Fibroblast of villous mesenchyme (primary cell): ENCODE measurements around the gene SLC47A2. TPM values are rescaled to one million over a fixed set of nuclear protein-coding genes. Genes with fewer than 3 reads are reported as not detected.

Experiments used
- DNase-seq: peaks from one replicate; pipeline ENCODE4 v3.0.0-alpha.2; 2010; ENCODE audit warnings: low read depth
- H3K4me3 ChIP-seq: 2 replicates; pipeline ENCODE4 v1.5.1; 2011; ENCODE audit warnings: low read depth, mild to moderate bottlenecking, low read length
- total RNA-seq: library from RNA; depleted of rRNA; stranded (reverse); fragments of >200 nt; gene quantifications from 2 replicates; pipeline ENCODE4 v1.2.3, GENCODE V29; 2012
- TF ChIP-seq, protein P1 (sequence below): IDR thresholded peaks from 2 replicates; pipeline ENCODE4 v1.5.1; 2012; ENCODE audit warnings: low read depth, mild to moderate bottlenecking, low read length; ENCODE audit not compliant: insufficient read depth

SLC47A2 gene
- total RNA-seq, 1 donor = not detected

DNA sequence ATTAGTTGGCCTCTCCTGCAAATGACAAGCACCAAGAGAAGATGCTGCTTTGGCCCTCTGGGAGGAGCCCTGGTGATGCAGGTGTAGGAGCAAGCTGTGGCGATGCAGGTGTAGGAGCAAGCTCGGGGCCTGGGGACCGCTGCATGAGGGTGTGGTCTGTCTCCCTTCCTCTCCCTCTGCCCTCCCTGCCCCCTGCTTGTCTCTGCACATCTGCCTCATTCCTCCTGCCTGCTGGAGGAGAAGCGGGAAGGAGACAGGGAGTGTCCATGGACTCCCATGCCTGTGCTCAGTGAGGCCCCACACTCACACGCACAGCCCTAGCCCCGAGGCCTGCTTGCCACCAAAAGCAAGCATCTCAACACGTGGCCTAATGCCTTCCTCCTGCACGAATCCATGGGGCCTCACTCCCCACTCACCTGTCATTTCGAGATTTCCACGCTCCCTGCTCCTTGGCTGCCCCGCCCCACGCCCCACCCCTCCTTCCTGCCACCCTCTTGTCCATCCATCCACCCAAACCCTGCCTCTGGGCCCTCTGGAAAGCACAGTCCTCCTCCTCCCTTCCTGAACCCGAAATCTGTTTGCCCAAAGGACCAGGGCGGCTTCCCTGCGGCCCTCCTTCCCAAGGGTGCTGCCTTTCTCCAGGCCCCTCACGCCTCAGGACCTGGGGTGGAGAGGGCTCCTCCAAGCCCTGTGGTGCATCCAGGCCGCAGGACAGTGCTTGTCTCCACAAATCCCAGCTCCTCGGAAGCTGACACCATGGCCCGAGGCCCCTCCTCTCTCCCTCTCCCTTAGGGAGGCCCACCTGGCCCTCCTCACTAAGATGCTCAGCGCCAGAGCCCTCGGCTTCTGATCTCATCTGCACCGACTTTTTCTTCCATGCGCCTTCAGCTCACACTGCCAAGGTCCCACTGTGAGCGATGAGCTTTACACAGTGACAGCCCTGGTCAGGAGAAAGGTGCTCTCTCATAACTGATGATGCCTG is 43.5 kb upstream of the SLC47A2 start:
- no peak overlapping the region for H3K4me3 ChIP-seq
- TF ChIP-seq, protein P1, sequence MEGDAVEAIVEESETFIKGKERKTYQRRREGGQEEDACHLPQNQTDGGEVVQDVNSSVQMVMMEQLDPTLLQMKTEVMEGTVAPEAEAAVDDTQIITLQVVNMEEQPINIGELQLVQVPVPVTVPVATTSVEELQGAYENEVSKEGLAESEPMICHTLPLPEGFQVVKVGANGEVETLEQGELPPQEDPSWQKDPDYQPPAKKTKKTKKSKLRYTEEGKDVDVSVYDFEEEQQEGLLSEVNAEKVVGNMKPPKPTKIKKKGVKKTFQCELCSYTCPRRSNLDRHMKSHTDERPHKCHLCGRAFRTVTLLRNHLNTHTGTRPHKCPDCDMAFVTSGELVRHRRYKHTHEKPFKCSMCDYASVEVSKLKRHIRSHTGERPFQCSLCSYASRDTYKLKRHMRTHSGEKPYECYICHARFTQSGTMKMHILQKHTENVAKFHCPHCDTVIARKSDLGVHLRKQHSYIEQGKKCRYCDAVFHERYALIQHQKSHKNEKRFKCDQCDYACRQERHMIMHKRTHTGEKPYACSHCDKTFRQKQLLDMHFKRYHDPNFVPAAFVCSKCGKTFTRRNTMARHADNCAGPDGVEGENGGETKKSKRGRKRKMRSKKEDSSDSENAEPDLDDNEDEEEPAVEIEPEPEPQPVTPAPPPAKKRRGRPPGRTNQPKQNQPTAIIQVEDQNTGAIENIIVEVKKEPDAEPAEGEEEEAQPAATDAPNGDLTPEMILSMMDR = no peak
- no peak for DNase-seq

DNA sequence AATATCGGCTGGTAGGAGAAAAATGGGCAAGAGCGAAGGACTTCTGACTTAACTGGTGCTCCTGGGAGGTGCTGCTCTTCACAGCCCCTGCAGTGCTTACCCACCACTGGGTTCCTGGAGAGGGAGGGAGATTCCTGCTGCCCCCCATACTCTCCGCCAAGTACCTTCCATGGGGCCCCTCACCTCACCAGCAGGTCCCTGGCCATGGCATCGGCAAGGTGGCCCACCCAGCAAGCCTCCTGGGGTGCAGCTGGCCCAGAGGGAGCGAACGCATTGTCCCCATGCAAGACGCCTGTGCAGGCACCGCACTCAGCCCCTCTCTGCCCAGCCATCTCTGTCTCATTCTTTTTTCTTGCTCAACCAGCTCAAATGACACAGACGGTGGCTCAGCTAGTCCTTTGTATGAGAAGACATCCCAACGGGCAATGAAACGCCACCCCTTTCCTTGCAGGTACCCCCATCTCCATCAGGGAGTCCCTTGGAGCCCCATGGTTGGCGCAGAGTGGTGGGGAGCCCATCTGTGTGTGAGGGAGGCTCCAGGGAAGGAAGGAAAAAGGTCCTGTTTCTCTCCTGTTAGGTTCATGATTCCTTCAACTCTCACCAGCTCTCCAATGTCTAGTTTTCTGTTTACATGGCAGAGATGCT is 41.3 kb upstream of the SLC47A2 start:
- no peak overlapping the region for H3K4me3 ChIP-seq
- TF ChIP-seq, protein P1 = no peak
- no peak for DNase-seq

DNA sequence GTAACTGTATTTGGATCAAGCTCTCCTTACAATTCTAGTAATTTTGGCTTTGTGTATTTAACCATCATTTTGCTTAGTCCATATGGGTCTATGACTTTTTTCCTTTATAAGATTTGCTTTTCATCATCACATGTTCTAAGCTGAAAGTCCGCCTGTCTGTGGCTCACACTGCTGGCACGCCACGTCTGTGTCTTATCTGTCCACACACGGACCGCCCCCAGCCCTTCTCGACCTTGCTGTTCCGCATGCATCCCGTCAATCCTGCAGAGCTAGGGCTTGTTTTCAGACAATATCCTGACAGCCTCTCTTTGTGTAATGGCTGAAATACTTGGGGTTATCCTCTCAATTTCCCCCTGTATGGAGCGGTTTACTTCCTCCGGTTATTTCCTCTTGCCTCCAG is 40.2 kb upstream of the SLC47A2 start:
- TF ChIP-seq, protein P1 = no peak
- DNase-seq = no peak
- no peak overlapping the region for H3K4me3 ChIP-seq

DNA sequence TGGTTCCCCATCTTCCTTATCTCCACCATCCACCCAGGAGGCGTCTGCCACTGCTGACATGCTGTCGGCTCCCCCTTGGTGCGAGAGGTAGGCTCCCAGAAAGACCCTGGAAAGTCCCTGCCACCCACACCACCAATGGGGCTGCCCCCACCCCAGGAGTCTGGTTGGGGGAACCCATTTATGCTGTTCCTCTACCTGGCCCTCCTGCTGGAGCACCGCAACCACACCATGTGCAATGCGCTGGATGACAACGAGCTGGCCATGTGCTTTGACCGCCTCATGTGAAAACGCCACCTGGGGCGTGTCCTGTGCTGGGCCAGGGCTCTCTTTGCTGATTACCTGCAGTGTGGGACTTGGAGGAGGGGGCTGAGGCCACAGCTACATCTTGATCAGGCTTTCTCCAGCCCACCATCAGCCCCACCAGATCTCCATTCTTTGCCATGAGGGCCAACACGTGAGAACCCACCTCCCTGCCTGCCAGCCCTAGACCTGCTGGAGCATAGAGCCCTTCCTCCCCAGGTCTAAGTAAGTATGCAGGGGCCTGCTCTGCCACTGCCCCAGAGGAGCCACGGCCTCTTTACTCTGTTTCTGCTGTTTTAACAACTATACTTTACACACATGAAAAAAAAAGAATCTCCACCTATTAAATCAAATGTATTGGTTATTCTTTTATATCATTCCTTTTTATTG is 39.6 kb upstream of the SLC47A2 start:
- no peak overlapping the region for H3K4me3 ChIP-seq
- TF ChIP-seq, protein P1 = no peak
- DNase-seq = no peak

DNA sequence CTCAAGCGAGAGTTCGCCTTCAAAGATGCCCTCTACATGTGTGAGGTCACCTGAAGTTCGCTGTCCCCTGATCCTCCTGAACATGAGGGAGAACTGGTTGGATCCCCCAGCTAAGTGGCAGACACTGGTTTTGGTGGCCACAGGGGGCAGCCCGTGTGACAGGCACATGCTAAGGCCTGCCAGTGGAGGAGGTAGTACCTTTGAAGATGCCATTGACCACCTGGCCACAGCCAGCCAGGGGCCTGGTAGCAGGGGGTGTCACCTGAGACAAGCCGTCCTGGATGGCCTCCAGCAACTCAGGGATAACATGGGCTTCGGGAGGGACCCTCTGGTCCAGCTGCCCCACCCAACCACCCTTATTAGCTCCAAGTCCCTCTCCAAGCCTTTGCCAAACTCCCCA is 39.0 kb upstream of the SLC47A2 start:
- no peak overlapping the region for H3K4me3 ChIP-seq
- TF ChIP-seq, protein P1 = no peak
- DNase-seq = no peak

DNA sequence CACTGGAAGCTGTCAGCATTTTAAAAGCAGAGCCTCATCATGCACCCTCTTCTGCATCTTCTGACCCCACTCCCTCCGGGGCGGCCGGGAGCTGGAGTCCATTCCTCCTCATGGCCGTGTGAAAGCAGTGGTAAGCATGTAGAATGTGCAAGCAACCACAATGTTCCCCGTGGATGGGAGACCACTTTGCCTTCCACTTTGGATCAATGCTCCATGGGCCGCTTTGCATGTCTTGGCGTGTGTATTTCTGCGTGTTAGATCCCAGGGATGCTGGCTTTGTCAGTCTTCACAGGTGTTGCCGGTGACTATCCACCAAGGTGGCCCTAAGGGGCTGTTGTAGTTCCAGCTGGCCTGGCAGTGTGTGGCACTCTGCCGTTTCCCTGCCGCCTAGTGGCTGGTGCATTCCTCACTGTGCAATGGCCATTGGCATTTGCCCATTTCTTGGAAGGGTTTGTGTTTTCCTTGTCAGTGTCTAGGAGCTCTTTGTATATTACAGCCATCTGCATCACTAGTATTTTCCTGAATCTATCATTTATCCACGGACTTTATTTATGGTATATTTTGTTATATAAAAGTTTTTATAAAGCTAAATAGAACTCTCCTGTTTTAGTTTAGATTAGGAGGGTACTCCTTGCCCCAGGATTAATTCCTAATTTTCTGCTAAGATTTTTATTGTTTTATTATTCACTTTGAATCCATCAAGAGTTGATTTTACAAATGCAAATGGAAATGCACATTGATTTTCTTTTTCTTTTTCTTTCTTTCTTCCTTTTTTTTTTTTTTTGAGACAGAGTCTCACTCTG is 37.5 kb upstream of the SLC47A2 start:
- H3K4me3 ChIP-seq = no peak overlapping the region
- no peak for DNase-seq
- TF ChIP-seq, protein P1 = peak; percentile 15
